SKM-1 (cell line): ENCODE results near the gene MED14.

Experiments
- DNase-seq: peaks from one replicate; lab custom pipeline; 2025; ENCODE audit not compliant: unreplicated experiment; lab: John Stamatoyannopoulos, UW

Gene MED14

GRCh38 chrX:40615976-40616375 lies 119.4 kb downstream of the MED14 start:
- no peak for DNase-seq

DNA sequence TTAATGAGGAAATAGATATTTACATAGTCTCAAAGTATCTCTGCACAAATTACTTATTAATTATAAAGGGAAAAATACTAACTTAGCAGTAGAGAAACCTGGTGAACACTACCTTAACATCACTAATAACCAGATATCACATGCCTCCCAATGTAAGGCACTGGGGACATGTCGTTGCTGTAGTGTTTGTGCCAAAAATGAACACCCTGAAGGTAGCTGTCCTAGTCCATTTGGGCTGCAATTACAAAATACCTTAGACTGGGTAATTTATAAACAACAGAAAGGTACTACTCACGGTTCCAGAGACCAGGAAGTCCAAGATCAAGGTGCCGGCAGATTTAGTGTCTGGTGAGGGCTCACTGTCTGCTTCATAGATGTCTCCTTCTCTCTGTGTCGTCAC lies 122.8 kb downstream of the MED14 start:
- no peak for DNase-seq

- no peak for DNase-seq
These were observed 128.0 kb downstream of the MED14 start for GRCh38 chrX:40607381-40607780.

DNA sequence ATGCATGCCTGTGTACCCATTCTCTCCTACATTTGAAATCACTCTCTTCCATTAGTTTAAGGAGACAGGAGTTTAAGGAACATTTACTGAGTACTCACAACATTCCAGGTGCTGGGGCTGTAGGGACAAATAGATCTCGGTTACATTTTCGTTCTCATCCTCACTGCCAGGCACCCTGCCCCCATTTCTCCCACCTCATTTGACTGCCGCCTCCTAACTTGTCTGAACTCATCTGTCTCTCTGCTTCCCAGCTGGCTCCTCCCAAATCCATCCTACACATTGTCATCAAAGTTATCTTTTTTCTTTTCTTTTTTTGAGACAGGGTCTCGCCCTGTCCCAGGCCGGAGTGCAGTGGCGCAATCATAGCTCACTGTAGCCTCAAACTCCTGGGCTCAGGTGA lies 131.9 kb downstream of the MED14 start:
- no peak for DNase-seq
